Measurements from ENCODE around the gene TRAK2.

- TF ChIP-seq CTCF (conservative IDR thresholded peaks at IDR 0.05; ENCODE audit: low read depth in 2 of 2) (no peak), EZH2 (IDR thresholded peaks at IDR 0.05; ENCODE audit: low read depth, unreplicated experiment) (no peak), NANOG (IDR thresholded peaks at IDR 0.05; ENCODE audit: borderline replicate concordance) (no peak), CREB1 (CRISPR knock-in tag; IDR thresholded peaks at IDR 0.05; ENCODE audit: low read depth) (no peak), ZNF331 (CRISPR knock-in tag; IDR thresholded peaks at IDR 0.05; ENCODE audit: low read depth) (no peak), REST (IDR thresholded peaks at IDR 0.05; ENCODE audit: unreplicated experiment) (no peak), POLR2AphosphoS5 (IDR thresholded peaks at IDR 0.05; ENCODE audit: low read depth) (no peak)
Measured at GRCh38 chr2:201436141-201436540, 15.1 kb downstream of the TRAK2 start.

Data from GM23338 (cell line).